ENCODE results near the gene SHF. TPM values are rescaled to one million over a fixed set of nuclear protein-coding genes. Genes with fewer than 3 reads are reported as not detected.

Gene SHF
- total and polyA plus RNA-seq, 2 donors: 2.7 to 5.7 TPM

- Histone ChIP-seq H3K4me1 (ENCODE audit: control insufficient read depth in 2 of 2, insufficient read depth in 2 of 2, low read length in 2 of 2) (no peaks in the 10 kb centered on the region), H3K27ac (ENCODE audit: low read depth in 1 of 2, low read length in 1 of 2) (peak overlapping the region in 1 of 2 donors; percentile 36), H3K27me3 (ENCODE audit: control insufficient read depth in 2 of 2, insufficient read depth in 1 of 2, low read length in 1 of 2) (no peaks in the 10 kb centered on the region), H3K4me3 (ENCODE audit: low read length in 2 of 2) (no peak overlapping the region), H3K36me3 (ENCODE audit: control insufficient read depth in 2 of 2, insufficient read depth in 2 of 2, low read length in 1 of 2) (peaks cover 0 to 7% of the 10 kb centered on the region in 2 donors), H3K9me3 (ENCODE audit: control insufficient read depth in 2 of 2, insufficient read depth in 1 of 2, low read length in 1 of 2) (no peaks in the 10 kb centered on the region)
- WGBS: 94% methylated on average over 7 of the region's 7 CpGs
- DNase-seq (ENCODE audit: low read depth in 6 of 9, low spot score in 9 of 9): no peak
Measured at GRCh38 chr15:45156744-45157455, 30.9 kb downstream of the SHF start.

- Histone ChIP-seq H3K4me1 (ENCODE audit: control insufficient read depth in 2 of 2, insufficient read depth in 2 of 2, low read length in 2 of 2) (no peaks in the 10 kb centered on the region), H3K27ac (ENCODE audit: low read depth in 1 of 2, low read length in 1 of 2) (no peak overlapping the region), H3K36me3 (ENCODE audit: control insufficient read depth in 2 of 2, insufficient read depth in 2 of 2, low read length in 1 of 2) (peaks cover 0 to 12% of the 10 kb centered on the region in 2 donors), H3K9me3 (ENCODE audit: control insufficient read depth in 2 of 2, insufficient read depth in 1 of 2, low read length in 1 of 2) (no peaks in the 10 kb centered on the region), H3K27me3 (ENCODE audit: control insufficient read depth in 2 of 2, insufficient read depth in 1 of 2, low read length in 1 of 2) (no peaks in the 10 kb centered on the region), H3K4me3 (ENCODE audit: low read length in 2 of 2) (no peak overlapping the region)
- WGBS: 96% methylated on average over 8 of the region's 8 CpGs
- no peak for DNase-seq (ENCODE audit: low read depth in 6 of 9, low spot score in 9 of 9)
Measured at GRCh38 chr15:45155739-45156138, 32.0 kb downstream of the SHF start.

GRCh38 chr15:45151998-45152828 lies 35.6 kb downstream of the SHF start:
- Histone ChIP-seq H3K4me1 (ENCODE audit: control insufficient read depth in 2 of 2, insufficient read depth in 2 of 2, low read length in 2 of 2) (no peaks in the 10 kb centered on the region), H3K36me3 (ENCODE audit: control insufficient read depth in 2 of 2, insufficient read depth in 2 of 2, low read length in 1 of 2) (peaks cover 0 to 12% of the 10 kb centered on the region in 2 donors), H3K4me3 (ENCODE audit: low read length in 2 of 2) (no peak overlapping the region), H3K27me3 (ENCODE audit: control insufficient read depth in 2 of 2, insufficient read depth in 1 of 2, low read length in 1 of 2) (no peaks in the 10 kb centered on the region), H3K9me3 (ENCODE audit: control insufficient read depth in 2 of 2, insufficient read depth in 1 of 2, low read length in 1 of 2) (no peaks in the 10 kb centered on the region), H3K27ac (ENCODE audit: low read depth in 1 of 2, low read length in 1 of 2) (no peak overlapping the region)
- no peak for DNase-seq (ENCODE audit: low read depth in 6 of 9, low spot score in 9 of 9)
- WGBS: 98% methylated on average over 36 of the region's 36 CpGs

GRCh38 chr15:45150997-45151396 lies 36.8 kb downstream of the SHF start:
- H3K27ac ChIP-seq (ENCODE audit: low read depth in 1 of 2, low read length in 1 of 2): no peak overlapping the region
- no peak for DNase-seq (ENCODE audit: low read depth in 6 of 9, low spot score in 9 of 9)
- peaks cover 0 to 12% of the 10 kb centered on the region in 2 donors for H3K36me3 ChIP-seq (ENCODE audit: control insufficient read depth in 2 of 2, insufficient read depth in 2 of 2, low read length in 1 of 2)
- H3K4me3 ChIP-seq (ENCODE audit: low read length in 2 of 2): no peak overlapping the region
- no peaks in the 10 kb centered on the region for H3K4me1 ChIP-seq (ENCODE audit: control insufficient read depth in 2 of 2, insufficient read depth in 2 of 2, low read length in 2 of 2)
- no peaks in the 10 kb centered on the region for H3K9me3 ChIP-seq (ENCODE audit: control insufficient read depth in 2 of 2, insufficient read depth in 1 of 2, low read length in 1 of 2)
- no peaks in the 10 kb centered on the region for H3K27me3 ChIP-seq (ENCODE audit: control insufficient read depth in 2 of 2, insufficient read depth in 1 of 2, low read length in 1 of 2)
- 98% methylated on average over 6 of the region's 6 CpGs for WGBS

- H3K27ac ChIP-seq (ENCODE audit: low read depth in 1 of 2, low read length in 1 of 2): no peak overlapping the region
- H3K27me3 ChIP-seq (ENCODE audit: control insufficient read depth in 2 of 2, insufficient read depth in 1 of 2, low read length in 1 of 2): no peaks in the 10 kb centered on the region
- H3K36me3 ChIP-seq (ENCODE audit: control insufficient read depth in 2 of 2, insufficient read depth in 2 of 2, low read length in 1 of 2): peaks cover 0 to 12% of the 10 kb centered on the region in 2 donors
- H3K4me3 ChIP-seq (ENCODE audit: low read length in 2 of 2): no peak overlapping the region
- WGBS: 97% methylated on average over 6 of the region's 6 CpGs
- DNase-seq (ENCODE audit: low read depth in 6 of 9, low spot score in 9 of 9): no peak
- no peaks in the 10 kb centered on the region for H3K4me1 ChIP-seq (ENCODE audit: control insufficient read depth in 2 of 2, insufficient read depth in 2 of 2, low read length in 2 of 2)
- H3K9me3 ChIP-seq (ENCODE audit: control insufficient read depth in 2 of 2, insufficient read depth in 1 of 2, low read length in 1 of 2): no peaks in the 10 kb centered on the region
Measured at GRCh38 chr15:45150481-45150880, 37.3 kb downstream of the SHF start.

- no peak overlapping the region for H3K27ac ChIP-seq (ENCODE audit: low read depth in 1 of 2, low read length in 1 of 2)
- WGBS: 88% methylated on average over 1 of the region's 1 CpG
- DNase-seq (ENCODE audit: low read depth in 6 of 9, low spot score in 9 of 9): no peak
- H3K27me3 ChIP-seq (ENCODE audit: control insufficient read depth in 2 of 2, insufficient read depth in 1 of 2, low read length in 1 of 2): peaks cover 0 to 5% of the 10 kb centered on the region in 2 donors
- H3K4me1 ChIP-seq (ENCODE audit: control insufficient read depth in 2 of 2, insufficient read depth in 2 of 2, low read length in 2 of 2): no peaks in the 10 kb centered on the region
- no peak overlapping the region for H3K4me3 ChIP-seq (ENCODE audit: low read length in 2 of 2)
- H3K9me3 ChIP-seq (ENCODE audit: control insufficient read depth in 2 of 2, insufficient read depth in 1 of 2, low read length in 1 of 2): no peaks in the 10 kb centered on the region
- peaks cover 0 to 12% of the 10 kb centered on the region in 2 donors for H3K36me3 ChIP-seq (ENCODE audit: control insufficient read depth in 2 of 2, insufficient read depth in 2 of 2, low read length in 1 of 2)
Measured at GRCh38 chr15:45149060-45149459, 38.7 kb downstream of the SHF start.

- H3K27me3 ChIP-seq (ENCODE audit: control insufficient read depth in 2 of 2, insufficient read depth in 1 of 2, low read length in 1 of 2): peaks cover 0 to 7% of the 10 kb centered on the region in 2 donors
- DNase-seq (ENCODE audit: low read depth in 6 of 9, low spot score in 9 of 9): no peak
- 90% methylated on average over 12 of the region's 12 CpGs for WGBS
- no peak overlapping the region for H3K27ac ChIP-seq (ENCODE audit: low read depth in 1 of 2, low read length in 1 of 2)
- no peak overlapping the region for H3K4me3 ChIP-seq (ENCODE audit: low read length in 2 of 2)
- no peaks in the 10 kb centered on the region for H3K4me1 ChIP-seq (ENCODE audit: control insufficient read depth in 2 of 2, insufficient read depth in 2 of 2, low read length in 2 of 2)
- peaks cover 0 to 12% of the 10 kb centered on the region in 2 donors for H3K36me3 ChIP-seq (ENCODE audit: control insufficient read depth in 2 of 2, insufficient read depth in 2 of 2, low read length in 1 of 2)
- H3K9me3 ChIP-seq (ENCODE audit: control insufficient read depth in 2 of 2, insufficient read depth in 1 of 2, low read length in 1 of 2): no peaks in the 10 kb centered on the region
Measured at GRCh38 chr15:45148076-45149059, 39.4 kb downstream of the SHF start.

- Histone ChIP-seq H3K4me3 (ENCODE audit: low read length in 2 of 2) (no peak overlapping the region), H3K4me1 (ENCODE audit: control insufficient read depth in 2 of 2, insufficient read depth in 2 of 2, low read length in 2 of 2) (no peaks in the 10 kb centered on the region), H3K36me3 (ENCODE audit: control insufficient read depth in 2 of 2, insufficient read depth in 2 of 2, low read length in 1 of 2) (peaks cover 0 to 12% of the 10 kb centered on the region in 2 donors), H3K27ac (ENCODE audit: low read depth in 1 of 2, low read length in 1 of 2) (no peak overlapping the region), H3K27me3 (ENCODE audit: control insufficient read depth in 2 of 2, insufficient read depth in 1 of 2, low read length in 1 of 2) (peaks cover 0 to 9% of the 10 kb centered on the region in 2 donors), H3K9me3 (ENCODE audit: control insufficient read depth in 2 of 2, insufficient read depth in 1 of 2, low read length in 1 of 2) (no peaks in the 10 kb centered on the region)
- WGBS: 97% methylated on average over 7 of the region's 7 CpGs
- no peak for DNase-seq (ENCODE audit: low read depth in 6 of 9, low spot score in 9 of 9)
Measured at GRCh38 chr15:45147606-45148005, 40.2 kb downstream of the SHF start.
